H1 (cell line): ENCODE data around the gene NPC1L1. TPM values are rescaled to one million over a fixed set of nuclear protein-coding genes. Genes with fewer than 3 reads are reported as not detected.
"Not testable (repeated sequence)": the region's sequence is repeated elsewhere in the genome, so short reads cannot be mapped to it uniquely, and the experiment has no call there.

ENCODE experiments used
- CTCF ChIA-PET: fragments of 300-600 bp; sonication (Branson Sonifier 250); formaldehyde crosslinking; loops from one replicate; lab custom pipeline; 2021; ENCODE audit not compliant: partially characterized antibody; lab: Charles Lee
- POLR2A ChIA-PET: fragments of 300-600 bp; sonication (Branson Sonifier 250); formaldehyde crosslinking; loops from one replicate; lab custom pipeline; 2021; ENCODE audit warnings: inconsistent platforms; ENCODE audit not compliant: partially characterized antibody; lab: Charles Lee
- DNase-seq, 2 experiments: peaks; one replicate each; pipeline versions ENCODE4 v3.0.0 to v3.0.0-alpha.2; 2010 to 2022; ENCODE audit warnings: low spot score in 2 of 2, low read depth in 1 of 2, mixed read lengths in 1 of 2
- FAIRE-seq: peaks from 2 replicates; lab custom pipeline; 2011; peaks lifted over from hg19 to GRCh38; lab: Jason Lieb, UNC
- H2AFZ ChIP-seq: 2 replicates; pipeline ENCODE4 v1.8.1; 2012; ENCODE audit warnings: low read length, inconsistent platforms
- H2AK5ac ChIP-seq: 2 replicates; pipeline ENCODE4 v1.6.1; 2013; ENCODE audit warnings: low read depth, low read length
- H2BK120ac ChIP-seq: replicated peaks from 2 replicates; pipeline ENCODE3; 2013; ENCODE audit warnings: low read depth, low read length, inconsistent platforms
- H2BK12ac ChIP-seq: 2 replicates; pipeline ENCODE4 v1.6.1; 2013; ENCODE audit warnings: low read depth, low read length
- H2BK15ac ChIP-seq: 2 replicates; pipeline ENCODE4 v1.6.1; 2013; ENCODE audit warnings: low read length
- H2BK20ac ChIP-seq: 2 replicates; pipeline ENCODE4 v1.6.1; 2013; ENCODE audit warnings: low read length
- H2BK5ac ChIP-seq: 2 replicates; pipeline ENCODE4 v1.6.1; 2013; ENCODE audit warnings: low read depth, low read length
- H3K14ac ChIP-seq: 2 replicates; pipeline ENCODE4 v1.6.1; 2013; ENCODE audit warnings: inconsistent platforms; ENCODE audit not compliant: insufficient read length
- H3K18ac ChIP-seq: 2 replicates; pipeline ENCODE4 v1.6.1; 2013; ENCODE audit warnings: low read length; ENCODE audit errors: extremely low read depth
- H3K23ac ChIP-seq: 2 replicates; pipeline ENCODE4 v1.6.1; 2013; ENCODE audit warnings: inconsistent platforms; ENCODE audit not compliant: insufficient read length
- H3K23me2 ChIP-seq: 2 replicates; pipeline ENCODE4 v1.6.1; 2013; ENCODE audit warnings: low read depth, low read length
- H3K27ac ChIP-seq: 2 replicates; pipeline ENCODE4 v1.6.1; 2011; ENCODE audit warnings: low read depth, low read length, inconsistent platforms
- H3K27me3 ChIP-seq, 4 experiments: replicated peaks in 1 of 4; 1 replicate in 1 of 4; 2 replicates in 3 of 4; pipeline versions ENCODE4 v1.6.1 to v1.8.1; 2011 to 2013; ENCODE audit warnings: low read length in 3 of 4, mild to moderate bottlenecking in 3 of 4, inconsistent platforms in 2 of 4, mixed read lengths in 2 of 4, moderate library complexity in 1 of 4; ENCODE audit not compliant: control insufficient read depth in 3 of 4, insufficient read depth in 3 of 4; ENCODE audit errors: extremely low read depth in 1 of 4
- H3K36me3 ChIP-seq, 4 experiments: 2 replicates each; pipeline versions ENCODE4 v1.6.1 to v1.8.1; 2011 to 2013; ENCODE audit warnings: mild to moderate bottlenecking in 4 of 4, low read length in 3 of 4, moderate library complexity in 2 of 4, control low read depth in 1 of 4, inconsistent platforms in 1 of 4; ENCODE audit not compliant: insufficient read depth in 4 of 4, control insufficient read depth in 2 of 4
- H3K4ac ChIP-seq: replicated peaks from 2 replicates; pipeline ENCODE3; 2013; ENCODE audit warnings: low read length, low read depth, mixed read lengths, inconsistent platforms; ENCODE audit not compliant: insufficient read length
- H3K4me1 ChIP-seq, 4 experiments: replicated peaks in 1 of 4; 1 replicate in 1 of 4; 2 replicates in 3 of 4; pipeline versions ENCODE4 v1.6.1 to v1.8.1; 2011 to 2013; ENCODE audit warnings: low read length in 3 of 4, inconsistent platforms in 2 of 4, mixed read lengths in 1 of 4; ENCODE audit not compliant: insufficient read depth in 4 of 4, control insufficient read depth in 3 of 4
- H3K4me2 ChIP-seq, 2 experiments: 2 replicates each; pipeline versions ENCODE4 v1.6.1 to v1.8.1; 2011 to 2013; ENCODE audit warnings: low read depth in 2 of 2, low read length in 2 of 2, control low read depth in 1 of 2, inconsistent platforms in 1 of 2, mild to moderate bottlenecking in 1 of 2; ENCODE audit not compliant: insufficient read depth in 1 of 2
- H3K4me3 ChIP-seq, 4 experiments: fragments of 200-600, 300-600 bp in 1 of 4; sonication (generic), shearing (Covaris generic), sonication (Bioruptor Twin) in 1 of 4; 2 replicates each; pipeline versions ENCODE4 v1.5.1 to v1.8.1; 2011 to 2016; ENCODE audit warnings: low read length in 4 of 4, low read depth in 3 of 4, control low read depth in 2 of 4, inconsistent platforms in 2 of 4, mild to moderate bottlenecking in 2 of 4, mixed read lengths in 1 of 4, moderate library complexity in 1 of 4; ENCODE audit not compliant: insufficient read depth in 2 of 4; ENCODE audit errors: extremely low read depth in 1 of 4
- H3K56ac ChIP-seq: replicated peaks from 2 replicates; pipeline ENCODE3; 2013; ENCODE audit warnings: low read depth, mild to moderate bottlenecking, mixed read lengths, low read length, inconsistent platforms; ENCODE audit not compliant: insufficient read length
- H3K79me1 ChIP-seq: 2 replicates; pipeline ENCODE4 v1.6.1; 2013; ENCODE audit warnings: low read depth, low read length, control low read depth
- H3K79me2 ChIP-seq, 2 experiments: 2 replicates each; pipeline versions ENCODE4 v1.6.1 to v1.8.1; 2012 to 2013; ENCODE audit warnings: low read length in 2 of 2, mild to moderate bottlenecking in 2 of 2, inconsistent platforms in 1 of 2; ENCODE audit not compliant: insufficient read depth in 2 of 2, control insufficient read depth in 1 of 2
- H3K9ac ChIP-seq, 4 experiments: replicated peaks in 1 of 4; 1 replicate in 1 of 4; 2 replicates in 3 of 4; pipeline versions ENCODE4 v1.6.1 to v1.8.1; 2011 to 2013; ENCODE audit warnings: low read depth in 3 of 4, low read length in 3 of 4, control low read depth in 2 of 4, mild to moderate bottlenecking in 2 of 4, moderate library complexity in 2 of 4, inconsistent platforms in 1 of 4; ENCODE audit errors: extremely low read depth in 1 of 4
- H3K9me3 ChIP-seq, 2 experiments: 2 replicates each; pipeline versions ENCODE4 v1.6.1 to v1.8.1; 2012 to 2013; ENCODE audit warnings: mild to moderate bottlenecking in 2 of 2, moderate library complexity in 2 of 2, control low read depth in 1 of 2, inconsistent platforms in 1 of 2, low read depth in 1 of 2, low read length in 1 of 2, mixed read lengths in 1 of 2; ENCODE audit not compliant: insufficient read depth in 2 of 2
- H4K20me1 ChIP-seq, 2 experiments: replicated peaks in 1 of 2; 2 replicates each; pipeline versions ENCODE3 to v1.8.1; 2011 to 2013; ENCODE audit warnings: inconsistent platforms in 2 of 2, low read length in 2 of 2, mild to moderate bottlenecking in 1 of 2; ENCODE audit not compliant: insufficient read depth in 2 of 2, control insufficient read depth in 1 of 2
- H4K5ac ChIP-seq: 2 replicates; pipeline ENCODE4 v1.6.1; 2013; ENCODE audit warnings: low read length, low read depth, mixed read lengths, inconsistent platforms; ENCODE audit not compliant: insufficient read length
- H4K8ac ChIP-seq: 2 replicates; pipeline ENCODE4 v1.8.0; 2013; ENCODE audit warnings: mild to moderate bottlenecking, moderate library complexity, low read length, inconsistent platforms; ENCODE audit not compliant: insufficient read depth; ENCODE audit errors: extremely low read depth
- H4K91ac ChIP-seq: replicated peaks from 2 replicates; pipeline ENCODE3; 2013; ENCODE audit warnings: low read length, mixed read lengths, inconsistent platforms; ENCODE audit not compliant: insufficient read length
- WGBS, 2 experiments: shearing (Covaris generic) in 1 of 2; methylation state at CpG; one replicate each; pipeline versions ENCODE4 v1.1.6 to v1.1.7; 2013 to 2015; ENCODE audit warnings: low lambda C conversion rate in 2 of 2, mixed read lengths in 2 of 2, inconsistent platforms in 1 of 2, low coverage in 1 of 2, missing lambda C conversion rate in 1 of 2; ENCODE audit not compliant: insufficient replicate concordance in 2 of 2, insufficient coverage in 1 of 2, insufficient read length in 1 of 2; ENCODE audit errors: extremely low coverage in 1 of 2, missing lambda C conversion rate in 1 of 2; 5-methylcytosine and 5-hydroxymethylcytosine counted together
- polyA plus RNA-seq, 7 experiments: library from polyadenylated mRNA; depleted of rRNA in 3 of 7; stranded (reverse) in 5 of 7; unstranded in 2 of 7; fragments of >200 nt in 5 of 7; fragments of 200-250 nt in 2 of 7; gene quantifications; 1 replicate in 5 of 7; 2 replicates in 1 of 7; 4 replicates in 1 of 7; pipeline versions ENCODE4 v1.2.1 to v1.2.3, GENCODE V29; 2011 to 2013; ENCODE audit warnings: missing spikeins in 2 of 7, mixed read lengths in 2 of 7
- total RNA-seq: library from RNA; stranded (reverse); fragmentation: NEBNext Ultra II Directional; extraction: Animal tissue kit (Norgen Biotek cat#: 25700); gene quantifications from 2 replicates; pipeline ENCODE4 v1.2.1, GENCODE V29; 2021

The NPC1L1 gene
- total and polyA plus RNA-seq, 2 of the 8 experiments (the other 6 are each of a cell fraction or from before 2014, with no cell fraction given) = 0.06 to 0.21 TPM

- H3K14ac ChIP-seq, H2BK120ac ChIP-seq, H2BK15ac ChIP-seq, H2BK12ac ChIP-seq, DNase-seq, H2BK5ac ChIP-seq, H3K23ac ChIP-seq, H4K8ac ChIP-seq, H3K79me1 ChIP-seq, H2AK5ac ChIP-seq, H2AFZ ChIP-seq, H3K4me2 ChIP-seq, H3K9ac ChIP-seq, H3K27ac ChIP-seq, H4K5ac ChIP-seq, H3K23me2 ChIP-seq, H3K4ac ChIP-seq, H3K56ac ChIP-seq, H2BK20ac ChIP-seq, H3K9me3 ChIP-seq, H3K18ac ChIP-seq, FAIRE-seq, H3K27me3 ChIP-seq, H3K79me2 ChIP-seq, H3K4me3 ChIP-seq, H3K4me1 ChIP-seq, H4K91ac ChIP-seq: not testable (repeated sequence)
- ChIA-PET POLR2A (interaction anchor here (1.0 to 8.3 kb wide), 8 partner anchors 9 to 214 kb away, joined by 3 to 89 read pairs (median 4); partner anchors contain the start of genes DDX56 and NUDCD3), CTCF (interaction anchor here (0.6 to 10.2 kb wide), 2 partner anchors 24 to 294 kb away, joined by 3 to 98 read pairs; partner anchors contain the start of gene NPC1L1)
- WGBS, 2 experiments = 84% methylated on average over 4 of the region's 8 CpGs; no CpG with 5 or more reads in 1 of the 2 experiments
- peaks cover 9 to 24% (median 18%) of the 10 kb centered on the region in 4 experiments for H3K36me3 ChIP-seq
- H4K20me1 ChIP-seq = peaks cover 2 to 15% of the 10 kb centered on the region in 2 experiments
These were observed 21.5 kb upstream of the NPC1L1 start for GRCh38 chr7:44562622-44562962.
